Mesendoderm (in vitro differentiated cells): ENCODE measurements around the gene DMBX1.

Source experiments
- DNase-seq: peaks from one replicate; pipeline ENCODE4 v3.0.0; 2013
- H2AK5ac ChIP-seq: 2 replicates; pipeline ENCODE4 v1.6.1; 2013; ENCODE audit warnings: low read length, inconsistent platforms
- H2BK120ac ChIP-seq: 2 replicates; pipeline ENCODE4 v1.6.1; 2013; ENCODE audit warnings: low read depth, mild to moderate bottlenecking, low read length, moderate library complexity, mixed read lengths
- H2BK15ac ChIP-seq: replicated peaks from 2 replicates; pipeline ENCODE4 v1.6.1; 2013; ENCODE audit warnings: low read depth, mild to moderate bottlenecking, moderate library complexity
- H2BK5ac ChIP-seq: 2 replicates; pipeline ENCODE4 v1.6.1; 2013; ENCODE audit warnings: low read length, inconsistent platforms
- H3K18ac ChIP-seq: 2 replicates; pipeline ENCODE4 v1.6.1; 2013; ENCODE audit warnings: mild to moderate bottlenecking, low read length, mixed read lengths
- H3K23ac ChIP-seq: one replicate; pipeline ENCODE4 v1.6.1; 2013; ENCODE audit warnings: low read length
- H3K27ac ChIP-seq: 2 replicates; pipeline ENCODE4 v1.5.1; 2013; ENCODE audit warnings: low read depth, mild to moderate bottlenecking, inconsistent platforms, low read length, moderate library complexity
- H3K27me3 ChIP-seq: 2 replicates; pipeline ENCODE4 v1.6.1; 2013; ENCODE audit warnings: low read length, control low read depth, mild to moderate bottlenecking, inconsistent platforms; ENCODE audit not compliant: insufficient read depth, poor library complexity
- H3K36me3 ChIP-seq: 2 replicates; pipeline ENCODE4 v1.6.1; 2013; ENCODE audit warnings: low read length, inconsistent platforms; ENCODE audit not compliant: control insufficient read depth, insufficient read depth
- H3K4ac ChIP-seq: one replicate; pipeline ENCODE4 v1.6.1; 2013; ENCODE audit warnings: low read depth, mild to moderate bottlenecking, low read length, moderate library complexity
- H3K4me1 ChIP-seq: 2 replicates; pipeline ENCODE4 v1.6.1; 2013; ENCODE audit warnings: low read depth, low read length, inconsistent platforms; ENCODE audit not compliant: control insufficient read depth
- H3K4me2 ChIP-seq: 2 replicates; pipeline ENCODE4 v1.6.1; 2013; ENCODE audit warnings: low read length
- H3K4me3 ChIP-seq: 2 replicates; pipeline ENCODE4 v1.5.1; 2013; ENCODE audit warnings: mild to moderate bottlenecking, low read length
- H3K56ac ChIP-seq: one replicate; pipeline ENCODE4 v1.6.1; 2013; ENCODE audit warnings: low read length
- H3K79me1 ChIP-seq: 2 replicates; pipeline ENCODE4 v1.6.1; 2013; ENCODE audit warnings: low read length, inconsistent platforms
- H3K79me2 ChIP-seq: 2 replicates; pipeline ENCODE4 v1.6.1; 2013; ENCODE audit warnings: mild to moderate bottlenecking, low read length; ENCODE audit not compliant: control insufficient read depth, insufficient read depth
- H3K9ac ChIP-seq: 2 replicates; pipeline ENCODE4 v1.6.1; 2013; ENCODE audit warnings: low read length, inconsistent platforms
- H4K5ac ChIP-seq: one replicate; pipeline ENCODE4 v1.6.1; 2013; ENCODE audit warnings: low read length
- H4K8ac ChIP-seq: one replicate; pipeline ENCODE4 v1.6.1; 2013; ENCODE audit warnings: low read depth, mild to moderate bottlenecking, control low read depth, low read length, moderate library complexity
- WGBS: extraction: QIAGEN DNeasy Blood & Tissue Kit; methylation state at CpG from one replicate; pipeline ENCODE4 v1.1.7; 2013; ENCODE audit warnings: low lambda C conversion rate, missing lambda C conversion rate; ENCODE audit not compliant: insufficient coverage; ENCODE audit errors: extremely low coverage; 5-methylcytosine and 5-hydroxymethylcytosine counted together

DMBX1 gene

DNA sequence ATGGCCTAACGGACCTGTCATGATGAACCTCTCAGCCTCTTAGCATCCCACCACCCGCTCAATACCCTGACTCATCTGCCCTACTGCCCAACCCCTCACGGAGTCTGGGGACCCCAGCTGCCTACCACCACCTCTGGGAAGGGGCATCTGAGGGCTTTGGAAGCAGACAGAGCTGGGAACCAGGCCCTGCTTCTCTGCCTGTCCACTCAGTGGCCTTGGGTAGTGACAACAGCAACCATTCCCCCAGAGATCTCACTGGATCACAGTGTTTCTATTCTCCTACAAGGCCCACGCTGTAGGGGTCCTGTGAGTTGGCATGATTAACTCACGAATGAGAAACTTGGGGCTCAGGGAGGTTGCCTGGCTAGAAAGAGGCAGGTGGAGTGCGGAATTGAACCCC lies 32.5 kb upstream of the DMBX1 start:
- Histone ChIP-seq H3K79me2 (no peaks in the 10 kb centered on the region), H2BK15ac (no peak overlapping the region), H4K5ac (no peak overlapping the region), H3K4me1 (peaks cover 7% of the 10 kb centered on the region), H3K4me2 (no peak overlapping the region), H3K27me3 (peaks cover 18% of the 10 kb centered on the region), H2BK5ac (no peak overlapping the region), H2BK120ac (no peak overlapping the region), H4K8ac (no peak overlapping the region), H3K27ac (no peak overlapping the region), H3K79me1 (no peaks in the 10 kb centered on the region), H3K23ac (no peak overlapping the region), H3K9ac (no peak overlapping the region), H3K36me3 (no peaks in the 10 kb centered on the region), H3K4me3 (no peak overlapping the region), H3K18ac (no peak overlapping the region), H2AK5ac (no peak overlapping the region), H3K4ac (no peak overlapping the region), H3K56ac (no peak overlapping the region)
- DNase-seq: no peak
- no CpG with 5 or more reads among the region's 6 CpGs for WGBS

GRCh38 chr1:46458190-46458589 lies 31.4 kb upstream of the DMBX1 start:
- H3K36me3 ChIP-seq: no peaks in the 10 kb centered on the region
- H2BK120ac ChIP-seq: no peak overlapping the region
- no peak for DNase-seq
- no peak overlapping the region for H4K5ac ChIP-seq
- no peak overlapping the region for H3K18ac ChIP-seq
- no CpG with 5 or more reads among the region's 4 CpGs for WGBS
- H2BK15ac ChIP-seq: no peak overlapping the region
- no peak overlapping the region for H2AK5ac ChIP-seq
- H3K4me1 ChIP-seq: peaks cover 7% of the 10 kb centered on the region
- no peak overlapping the region for H3K4me3 ChIP-seq
- H4K8ac ChIP-seq: no peak overlapping the region
- H2BK5ac ChIP-seq: no peak overlapping the region
- H3K23ac ChIP-seq: no peak overlapping the region
- no peak overlapping the region for H3K56ac ChIP-seq
- no peak overlapping the region for H3K9ac ChIP-seq
- H3K27me3 ChIP-seq: peaks cover 11% of the 10 kb centered on the region
- H3K4me2 ChIP-seq: no peak overlapping the region
- no peak overlapping the region for H3K27ac ChIP-seq
- no peaks in the 10 kb centered on the region for H3K79me2 ChIP-seq
- no peaks in the 10 kb centered on the region for H3K79me1 ChIP-seq
- H3K4ac ChIP-seq: no peak overlapping the region

DNA sequence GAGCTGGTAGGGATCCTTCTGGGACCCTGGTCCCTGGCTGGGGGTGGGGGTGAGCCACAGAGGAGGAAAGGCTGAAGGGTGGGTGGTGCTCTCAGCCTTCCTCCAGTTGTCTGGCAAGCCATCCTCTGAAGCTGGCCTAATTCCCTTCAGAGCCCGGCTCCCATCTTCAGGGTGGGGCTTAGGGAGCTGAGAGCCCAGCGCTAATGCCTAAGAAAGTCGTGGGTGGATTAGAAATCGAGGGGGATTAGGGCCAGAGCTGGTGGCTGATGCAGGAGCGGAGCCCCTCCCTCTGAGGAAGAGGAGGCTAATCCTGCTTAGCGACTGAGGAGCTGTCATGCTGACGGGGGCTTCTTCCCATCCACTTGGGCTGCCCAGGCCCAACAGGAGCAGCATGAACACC lies 30.8 kb upstream of the DMBX1 start:
- no peak for DNase-seq
- no peak overlapping the region for H3K9ac ChIP-seq
- no peak overlapping the region for H2BK15ac ChIP-seq
- H4K5ac ChIP-seq: no peak overlapping the region
- H3K56ac ChIP-seq: no peak overlapping the region
- H3K27ac ChIP-seq: no peak overlapping the region
- no peaks in the 10 kb centered on the region for H3K36me3 ChIP-seq
- H3K4me1 ChIP-seq: peaks cover 7% of the 10 kb centered on the region
- no peak overlapping the region for H3K4ac ChIP-seq
- H3K79me2 ChIP-seq: no peaks in the 10 kb centered on the region
- no peak overlapping the region for H3K4me2 ChIP-seq
- H3K4me3 ChIP-seq: no peak overlapping the region
- H3K23ac ChIP-seq: no peak overlapping the region
- no peak overlapping the region for H2BK5ac ChIP-seq
- H4K8ac ChIP-seq: no peak overlapping the region
- no peak overlapping the region for H2BK120ac ChIP-seq
- no peak overlapping the region for H3K18ac ChIP-seq
- H2AK5ac ChIP-seq: no peak overlapping the region
- H3K79me1 ChIP-seq: no peaks in the 10 kb centered on the region
- peaks cover 4% of the 10 kb centered on the region for H3K27me3 ChIP-seq
- no CpG with 5 or more reads among the region's 7 CpGs for WGBS

DNA sequence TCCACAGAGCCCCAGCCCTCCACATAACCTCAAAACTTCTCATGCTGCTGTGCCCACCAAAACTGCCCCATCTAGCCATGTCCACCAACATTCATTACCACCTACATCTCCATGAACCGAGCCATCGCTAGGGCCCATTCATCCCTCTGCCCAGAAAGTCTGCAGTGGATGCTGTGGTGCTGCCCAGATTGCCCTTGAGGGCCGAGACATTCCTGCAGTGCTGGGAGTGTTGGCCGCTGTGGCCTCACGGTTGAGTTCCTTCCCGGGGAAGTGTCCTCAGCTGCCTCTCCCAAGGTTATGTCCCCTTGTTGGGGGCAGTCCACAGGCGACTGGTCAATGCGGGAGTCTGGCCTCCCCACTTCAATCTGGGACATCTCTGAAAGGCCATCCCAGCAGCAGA lies 30.3 kb upstream of the DMBX1 start:
- Histone ChIP-seq H2BK5ac (no peak overlapping the region), H2BK120ac (no peak overlapping the region), H3K4ac (no peak overlapping the region), H3K56ac (no peak overlapping the region), H3K27ac (no peak overlapping the region), H3K23ac (no peak overlapping the region), H2BK15ac (no peak overlapping the region), H4K8ac (no peak overlapping the region), H3K4me1 (peaks cover 7% of the 10 kb centered on the region), H3K4me3 (no peak overlapping the region), H3K4me2 (no peak overlapping the region), H3K79me1 (no peaks in the 10 kb centered on the region), H3K79me2 (no peaks in the 10 kb centered on the region), H3K18ac (no peak overlapping the region), H3K27me3 (no peaks in the 10 kb centered on the region), H3K36me3 (no peaks in the 10 kb centered on the region), H2AK5ac (no peak overlapping the region), H3K9ac (no peak overlapping the region), H4K5ac (no peak overlapping the region)
- no peak for DNase-seq
- WGBS: no CpG with 5 or more reads among the region's 8 CpGs

- H3K4ac ChIP-seq: no peak overlapping the region
These were observed 28.4 kb upstream of the DMBX1 start for GRCh38 chr1:46461017-46461808.

More at GRCh38 chr1:46461017-46461808, 28.4 kb upstream of the DMBX1 start:
- no peak for DNase-seq
- Histone ChIP-seq H3K56ac (no peak overlapping the region), H3K36me3 (no peaks in the 10 kb centered on the region), H3K18ac (no peak overlapping the region), H2BK120ac (no peak overlapping the region), H2BK15ac (no peak overlapping the region), H4K8ac (no peak overlapping the region), H3K79me1 (no peaks in the 10 kb centered on the region), H3K27me3 (no peaks in the 10 kb centered on the region), H3K79me2 (no peaks in the 10 kb centered on the region), H3K27ac (no peak overlapping the region), H4K5ac (no peak overlapping the region), H3K4me3 (no peak overlapping the region), H3K4me2 (no peak overlapping the region), H2BK5ac (no peak overlapping the region), H3K9ac (no peak overlapping the region), H2AK5ac (no peak overlapping the region), H3K23ac (no peak overlapping the region), H3K4me1 (peaks cover 7% of the 10 kb centered on the region)
- no CpG with 5 or more reads among the region's 11 CpGs for WGBS
